ENCODE results near the gene RGS7. TPM values are rescaled to one million over a fixed set of nuclear protein-coding genes. Genes with fewer than 3 reads are reported as not detected.
"Not testable (repeated sequence)": the region's sequence is repeated elsewhere in the genome, so short reads cannot be mapped to it uniquely, and the experiment has no call there.

RGS7 gene
- total and polyA plus RNA-seq, 2 of the 4 experiments (the other 2 are of a cell fraction), result 0.58 to 0.72 TPM

DNA sequence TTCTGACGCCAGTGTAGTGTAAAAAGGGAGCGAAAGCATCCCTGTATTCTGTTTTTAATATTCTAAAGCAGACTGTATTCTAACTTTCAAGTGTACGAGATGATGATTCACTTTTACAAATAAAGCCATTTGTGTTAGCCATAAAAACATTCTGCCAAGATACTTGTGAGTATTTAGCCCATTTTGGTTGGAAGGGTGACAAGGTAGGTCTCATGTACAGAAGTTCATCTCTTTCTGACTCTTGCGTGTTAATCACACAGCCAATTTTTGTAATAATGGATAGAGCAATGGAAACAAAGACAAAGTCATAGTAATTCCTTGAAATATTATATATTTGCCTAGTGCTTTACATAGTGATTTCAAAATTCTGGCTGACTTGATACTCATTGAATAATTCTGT is 619.7 kb downstream of the RGS7 start:
- Histone ChIP-seq H3K4me3 (ENCODE audit: insufficient read depth, low read depth, low read length) (no peak overlapping the region), H2BK20ac (ENCODE audit: low read depth, low read length) (no peak overlapping the region), H4K20me1 (ENCODE audit: insufficient read depth, low read length) (no peaks in the 10 kb centered on the region), H3K18ac (ENCODE audit: low read depth, low read length) (no peak overlapping the region), H3K14ac (replicated peaks; ENCODE audit: low read depth, low read length) (no peak overlapping the region), H3K4me2 (ENCODE audit: low read depth, low read length) (no peak overlapping the region), H3K9ac (ENCODE audit: low read depth, low read length) (no peak overlapping the region), H3K4ac (ENCODE audit: low read depth, low read length) (no peak overlapping the region), H2BK120ac (ENCODE audit: low read depth, low read length) (no peak overlapping the region), H4K5ac (ENCODE audit: low read depth, low read length) (no peak overlapping the region), H4K8ac (ENCODE audit: low read depth in 2 of 2, low read length in 2 of 2) (no peak overlapping the region), H3K9me1 (ENCODE audit: insufficient read depth, low read length) (no peaks in the 10 kb centered on the region), H2AK9ac (replicated peaks; ENCODE audit: low read depth, low read length, poor library complexity) (no peak overlapping the region), H3K23ac (ENCODE audit: low read depth, low read length) (no peak overlapping the region), H3K79me1 (ENCODE audit: low read depth in 1 of 2, low read length in 2 of 2) (no peaks in the 10 kb centered on the region), H2BK15ac (ENCODE audit: low read depth, low read length) (no peak overlapping the region), H3K27ac (ENCODE audit: insufficient read depth, low read length) (no peak overlapping the region), H2BK5ac (ENCODE audit: low read depth, low read length, poor library complexity, severe bottlenecking) (no peak overlapping the region), H2AFZ (replicated peaks; ENCODE audit: low read length, poor library complexity) (no peak overlapping the region), H2AK5ac (ENCODE audit: low read depth, low read length) (no peak overlapping the region), H4K91ac (ENCODE audit: insufficient read depth, low read depth, low read length) (no peak overlapping the region), H3K4me1 (ENCODE audit: control insufficient read depth, insufficient read depth, low read length) (peaks cover 3% of the 10 kb centered on the region; the same call in 1 of the 2 replicates), H3K56ac (ENCODE audit: extremely low read depth, insufficient read depth, low read length) (no peak overlapping the region), H3K9me3 (ENCODE audit: control insufficient read depth, insufficient read depth, low read length) (no peaks in the 10 kb centered on the region), H3K36me3 (ENCODE audit: control insufficient read depth, insufficient read depth, low read length) (no peaks in the 10 kb centered on the region), H3K27me3 (ENCODE audit: control insufficient read depth, insufficient read depth, low read length) (no peaks in the 10 kb centered on the region)
- peak; percentile 39 for DNase-seq
- WGBS, 2 experiments (ENCODE audit: extremely low coverage in 2 of 2, insufficient read length in 1 of 2), result no CpG with 5 or more reads among the region's 4 CpGs
- POLR2A ChIA-PET (ENCODE audit: unreplicated experiment), result no interaction called here
- no peak for ATAC-seq (ENCODE audit: low read depth)
- dilution Hi-C loops (cut with HindIII; ENCODE audit: low sequenced_read_pairs, unreplicated experiment), result no loop called here
- TF ChIP-seq POLR2A (IDR thresholded peaks at IDR 0.05; ENCODE audit: low read depth, low read length) (no peak), USF2 (IDR thresholded peaks at IDR 0.05; ENCODE audit: low read depth, low read length) (no peak), RFX5 (IDR thresholded peaks at IDR 0.05; ENCODE audit: low read depth, low read length) (no peak), FOS (IDR thresholded peaks at IDR 0.05; ENCODE audit: low read depth, low read length) (no peak)
- TF ChIP-seq, protein P1, sequence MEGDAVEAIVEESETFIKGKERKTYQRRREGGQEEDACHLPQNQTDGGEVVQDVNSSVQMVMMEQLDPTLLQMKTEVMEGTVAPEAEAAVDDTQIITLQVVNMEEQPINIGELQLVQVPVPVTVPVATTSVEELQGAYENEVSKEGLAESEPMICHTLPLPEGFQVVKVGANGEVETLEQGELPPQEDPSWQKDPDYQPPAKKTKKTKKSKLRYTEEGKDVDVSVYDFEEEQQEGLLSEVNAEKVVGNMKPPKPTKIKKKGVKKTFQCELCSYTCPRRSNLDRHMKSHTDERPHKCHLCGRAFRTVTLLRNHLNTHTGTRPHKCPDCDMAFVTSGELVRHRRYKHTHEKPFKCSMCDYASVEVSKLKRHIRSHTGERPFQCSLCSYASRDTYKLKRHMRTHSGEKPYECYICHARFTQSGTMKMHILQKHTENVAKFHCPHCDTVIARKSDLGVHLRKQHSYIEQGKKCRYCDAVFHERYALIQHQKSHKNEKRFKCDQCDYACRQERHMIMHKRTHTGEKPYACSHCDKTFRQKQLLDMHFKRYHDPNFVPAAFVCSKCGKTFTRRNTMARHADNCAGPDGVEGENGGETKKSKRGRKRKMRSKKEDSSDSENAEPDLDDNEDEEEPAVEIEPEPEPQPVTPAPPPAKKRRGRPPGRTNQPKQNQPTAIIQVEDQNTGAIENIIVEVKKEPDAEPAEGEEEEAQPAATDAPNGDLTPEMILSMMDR (conservative IDR thresholded peaks at IDR 0.05; ENCODE audit: low read depth, low read length), result no peak
- CTCF ChIA-PET, result interaction anchor here (0.6 kb wide), 1 partner anchor 47 kb away, joined by 3 read pairs; no protein-coding TSS in a partner anchor
- no TSS peak for BruUV-seq (replicated peaks)
- in situ Hi-C loops (cut with MboI; ENCODE audit: low sequenced_read_pairs), result no loop called here
- intact Hi-C loops (cut with micrococcal nuclease), result loop anchor here (5.0 kb wide), 1 partner anchor 95 kb away; no protein-coding TSS in a partner anchor

GRCh38 chr1:240734705-240735104 is 622.3 kb downstream of the RGS7 start:
- H2BK20ac ChIP-seq (ENCODE audit: low read depth, low read length); H2AFZ ChIP-seq (replicated peaks; ENCODE audit: low read length, poor library complexity); H3K56ac ChIP-seq (ENCODE audit: extremely low read depth, insufficient read depth, low read length); H2BK15ac ChIP-seq (ENCODE audit: low read depth, low read length); POLR2A ChIA-PET (ENCODE audit: unreplicated experiment); H2BK120ac ChIP-seq (ENCODE audit: low read depth, low read length); H3K36me3 ChIP-seq (ENCODE audit: control insufficient read depth, insufficient read depth, low read length); H3K4me3 ChIP-seq (ENCODE audit: insufficient read depth, low read depth, low read length); H3K79me1 ChIP-seq (ENCODE audit: low read depth in 1 of 2, low read length in 2 of 2); H2AK9ac ChIP-seq (replicated peaks; ENCODE audit: low read depth, low read length, poor library complexity); H3K27ac ChIP-seq (ENCODE audit: insufficient read depth, low read length); H3K23ac ChIP-seq (ENCODE audit: low read depth, low read length); H3K18ac ChIP-seq (ENCODE audit: low read depth, low read length); H4K5ac ChIP-seq (ENCODE audit: low read depth, low read length); ATAC-seq (ENCODE audit: low read depth); H4K91ac ChIP-seq (ENCODE audit: insufficient read depth, low read depth, low read length); BruUV-seq (replicated peaks); H3K27me3 ChIP-seq (ENCODE audit: control insufficient read depth, insufficient read depth, low read length); H3K9ac ChIP-seq (ENCODE audit: low read depth, low read length); H3K9me1 ChIP-seq (ENCODE audit: insufficient read depth, low read length); dilution Hi-C loops (cut with HindIII; ENCODE audit: low sequenced_read_pairs, unreplicated experiment); H3K4me1 ChIP-seq (ENCODE audit: control insufficient read depth, insufficient read depth, low read length); H4K20me1 ChIP-seq (ENCODE audit: insufficient read depth, low read length); H4K8ac ChIP-seq (ENCODE audit: low read depth in 2 of 2, low read length in 2 of 2); H2BK5ac ChIP-seq (ENCODE audit: low read depth, low read length, poor library complexity, severe bottlenecking); H3K4ac ChIP-seq (ENCODE audit: low read depth, low read length); H3K9me3 ChIP-seq (ENCODE audit: control insufficient read depth, insufficient read depth, low read length); DNase-seq; H3K4me2 ChIP-seq (ENCODE audit: low read depth, low read length); H3K14ac ChIP-seq (replicated peaks; ENCODE audit: low read depth, low read length); H2AK5ac ChIP-seq (ENCODE audit: low read depth, low read length): not testable (repeated sequence)
- in situ Hi-C loops (cut with MboI; ENCODE audit: low sequenced_read_pairs), result loop anchor here (5.0 kb wide), 2 partner anchors 213 to 763 kb away; no protein-coding TSS in a partner anchor
- intact Hi-C loops (cut with micrococcal nuclease), result loop anchor here (5.0 kb wide), 4 partner anchors 98 to 768 kb away; no protein-coding TSS in a partner anchor
- WGBS, 2 experiments (ENCODE audit: extremely low coverage in 2 of 2, insufficient read length in 1 of 2), result no CpG with 5 or more reads among the region's 3 CpGs
- CTCF ChIA-PET, result interaction anchor here (1.1 kb wide), 1 partner anchor 212 kb away, joined by 3 read pairs; no protein-coding TSS in a partner anchor

Data from IMR-90 (cell line).